Measurements from ENCODE around the gene NPHP4.

GRCh38 chr1:5938101-5938646 is 54.1 kb downstream of the NPHP4 start:
- TF ChIP-seq CTCF (conservative IDR thresholded peaks at IDR 0.05; ENCODE audit: low read length) (no peak), EZH2phosphoT487 (IDR thresholded peaks at IDR 0.05; ENCODE audit: borderline replicate concordance, low read depth, low read length) (no peak)
